Smooth muscle cell of the brain vasculature (primary cell): ENCODE data around the gene FPR3.
"Not testable (repeated sequence)": the region's sequence is repeated elsewhere in the genome, so short reads cannot be mapped to it uniquely, and the experiment has no call there.

ENCODE experiments used
- DNase-seq: peaks from one replicate; pipeline ENCODE4 v3.0.0-alpha.2; 2012; ENCODE audit warnings: low read depth, low spot score

Gene FPR3

DNA sequence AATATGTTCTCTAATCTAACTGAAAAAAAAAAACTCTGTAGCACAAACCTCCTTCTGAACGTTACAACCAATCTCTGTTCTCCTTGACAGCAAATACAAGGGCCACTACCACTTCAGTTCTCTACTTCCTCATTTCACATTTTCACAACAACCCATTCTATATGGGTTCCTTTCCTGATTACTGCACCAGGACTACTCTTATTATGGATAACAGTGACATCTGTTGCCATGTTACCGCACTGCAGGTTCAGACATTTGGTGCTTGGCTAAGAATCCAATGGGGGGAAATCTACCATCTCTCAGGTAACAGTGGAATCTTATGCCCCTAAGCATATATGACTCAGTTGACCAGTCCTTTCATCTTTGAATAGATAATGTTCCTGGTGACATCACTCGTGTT, 11.6 kb upstream of the FPR3 start:
- no peak for DNase-seq

DNA sequence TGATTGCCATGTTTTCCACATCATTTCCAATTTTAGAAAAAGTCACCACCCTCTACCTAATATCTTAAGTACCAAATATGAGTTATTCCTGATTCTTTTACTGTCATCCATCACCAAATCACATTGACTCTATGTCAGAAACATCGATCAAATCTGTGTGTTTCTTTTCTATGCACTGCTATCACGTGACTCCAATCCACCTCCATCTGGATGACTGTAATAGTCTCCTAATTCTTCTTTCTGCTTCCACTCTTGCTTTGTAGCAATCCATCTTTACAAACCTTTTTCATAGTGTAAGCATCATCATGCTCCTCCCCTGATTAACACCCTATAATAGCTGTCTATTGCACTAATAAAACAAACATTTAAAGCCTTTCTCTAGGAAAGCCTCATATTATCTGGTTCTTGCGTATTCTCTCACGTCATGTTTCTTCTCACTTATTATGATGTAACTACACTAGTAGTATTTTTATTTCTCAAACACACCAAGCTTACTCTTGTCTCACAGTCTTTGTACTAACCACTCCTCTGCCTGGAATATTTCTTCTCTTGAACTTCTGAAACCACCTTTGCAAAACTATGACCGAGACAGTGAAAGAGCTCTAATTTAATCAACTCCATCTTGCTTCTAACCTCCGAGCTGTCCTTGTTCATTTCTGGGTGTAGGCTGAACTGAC, 10.7 kb upstream of the FPR3 start:
- no peak for DNase-seq

GRCh38 chr19:51784922-51785690, 9.9 kb upstream of the FPR3 start:
- no peak for DNase-seq

- DNase-seq, result no peak
Measured at GRCh38 chr19:51786646-51787494, 8.1 kb upstream of the FPR3 start.

GRCh38 chr19:51788029-51788428, 6.9 kb upstream of the FPR3 start:
- no peak for DNase-seq

DNA sequence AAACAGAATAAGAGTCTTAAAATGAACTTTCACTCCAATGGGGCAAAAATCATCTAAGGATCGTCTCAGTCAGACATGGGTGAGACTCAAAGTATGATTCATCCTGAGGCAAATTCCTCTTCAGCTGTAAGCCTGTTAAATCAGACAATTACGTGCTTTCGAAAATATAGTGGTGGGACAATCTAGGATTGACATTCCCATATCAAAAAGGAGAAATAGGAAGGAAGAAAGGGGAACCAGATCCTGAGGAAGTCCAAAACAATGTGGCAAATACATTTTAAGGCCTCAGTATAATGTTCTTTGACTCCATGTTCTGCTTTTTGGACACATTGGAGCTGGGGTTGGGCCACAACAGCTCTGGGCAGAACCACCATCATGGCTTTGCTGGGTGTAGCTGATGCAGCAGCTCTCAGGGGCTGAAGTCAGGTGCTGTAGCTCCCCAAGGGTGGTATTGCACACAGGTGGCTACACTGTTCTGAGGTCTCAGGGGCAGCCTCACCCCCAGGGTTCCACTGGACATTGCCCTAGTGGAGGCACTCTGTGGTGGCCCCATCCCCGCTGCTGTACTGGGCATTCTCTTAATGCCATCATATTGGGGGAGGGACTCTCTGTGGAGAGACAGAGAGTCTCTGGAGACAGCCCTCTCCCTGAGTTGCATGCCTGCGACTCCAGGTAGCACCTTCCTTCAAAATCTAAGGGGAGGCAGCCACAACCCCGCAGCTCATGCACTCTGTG, 5.7 kb upstream of the FPR3 start:
- no peak for DNase-seq

GRCh38 chr19:51792932-51793331, 2.0 kb upstream of the FPR3 start:
- DNase-seq, result no peak

DNA sequence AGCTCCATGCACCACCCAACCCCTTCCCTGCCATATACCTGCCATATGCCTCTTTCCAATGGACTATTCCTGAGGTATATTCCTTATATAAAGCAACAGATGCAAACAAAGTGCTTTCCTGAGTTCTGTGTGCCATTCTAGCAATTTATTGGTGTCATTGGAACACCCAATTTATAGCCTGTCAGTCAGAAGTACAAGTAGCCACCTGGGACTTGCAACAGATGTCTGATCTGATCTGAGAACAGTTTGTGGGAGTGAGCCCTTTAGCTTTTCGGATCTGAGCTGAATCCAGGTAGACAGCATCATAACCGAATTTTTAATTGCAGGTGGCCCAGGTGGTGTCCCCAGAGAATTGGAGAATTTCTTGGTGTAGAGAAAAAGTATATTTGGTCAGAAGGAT, 963 bp upstream of the FPR3 start:
- no peak for DNase-seq

GRCh38 chr19:51796195-51796679, 1.3 kb downstream of the FPR3 start:
- no peak for DNase-seq

DNA sequence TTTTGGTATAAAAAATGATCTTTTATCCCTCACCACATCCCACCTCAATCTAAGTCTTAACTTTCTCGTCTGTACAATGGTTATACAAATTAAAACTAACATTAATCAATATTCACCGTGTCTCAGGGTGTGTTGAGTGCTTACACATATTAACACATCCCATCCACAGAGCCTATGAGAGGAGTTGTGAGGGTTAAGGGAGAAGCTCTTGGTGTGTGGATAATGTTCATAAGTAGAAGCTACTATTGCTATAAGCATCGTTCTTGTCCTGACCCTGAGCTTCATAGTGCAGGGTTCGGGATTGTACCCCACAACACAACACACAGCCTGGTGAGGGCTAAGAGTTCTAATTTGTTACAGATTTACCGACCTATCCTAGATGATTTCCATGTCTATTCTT, 2.5 kb downstream of the FPR3 start:
- no peak for DNase-seq

GRCh38 chr19:51798062-51798461, 3.1 kb downstream of the FPR3 start:
- DNase-seq, result no peak

DNA sequence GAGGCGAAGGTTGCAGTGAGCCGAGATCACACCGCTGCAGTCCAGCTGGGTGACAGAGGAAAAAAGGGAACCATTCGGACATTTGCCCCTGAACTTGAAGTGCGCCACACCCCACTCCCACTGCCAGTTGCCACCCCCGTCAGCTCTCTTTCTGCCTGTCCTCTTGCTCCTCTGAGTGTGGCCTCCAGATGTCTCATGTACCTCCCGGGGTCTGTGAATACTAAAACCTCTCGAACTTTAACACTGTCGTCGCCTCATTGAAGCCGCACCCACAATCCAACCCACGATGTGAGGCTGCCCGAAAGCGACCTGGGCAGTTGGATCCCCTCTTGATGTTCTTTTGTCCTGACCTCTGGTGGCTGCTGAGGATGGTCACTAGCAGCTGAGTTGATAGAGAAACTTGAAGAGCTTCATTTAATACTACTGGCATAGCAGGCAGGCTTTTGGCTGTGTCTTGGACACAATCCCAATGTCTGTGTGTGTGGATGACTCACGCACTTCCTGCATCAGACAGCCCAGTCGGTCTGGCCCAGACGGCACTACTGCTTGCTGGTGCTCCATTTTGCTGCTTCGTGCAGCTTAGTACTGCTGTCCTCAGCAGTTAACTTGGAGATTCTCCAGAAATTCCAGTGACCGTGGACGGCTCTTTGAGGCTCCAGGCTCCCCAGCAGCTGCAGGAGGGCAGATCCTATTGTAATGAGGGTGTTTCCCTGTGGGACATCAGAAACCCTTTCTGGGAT, 4.2 kb downstream of the FPR3 start:
- DNase-seq, result peak; percentile 93

DNA sequence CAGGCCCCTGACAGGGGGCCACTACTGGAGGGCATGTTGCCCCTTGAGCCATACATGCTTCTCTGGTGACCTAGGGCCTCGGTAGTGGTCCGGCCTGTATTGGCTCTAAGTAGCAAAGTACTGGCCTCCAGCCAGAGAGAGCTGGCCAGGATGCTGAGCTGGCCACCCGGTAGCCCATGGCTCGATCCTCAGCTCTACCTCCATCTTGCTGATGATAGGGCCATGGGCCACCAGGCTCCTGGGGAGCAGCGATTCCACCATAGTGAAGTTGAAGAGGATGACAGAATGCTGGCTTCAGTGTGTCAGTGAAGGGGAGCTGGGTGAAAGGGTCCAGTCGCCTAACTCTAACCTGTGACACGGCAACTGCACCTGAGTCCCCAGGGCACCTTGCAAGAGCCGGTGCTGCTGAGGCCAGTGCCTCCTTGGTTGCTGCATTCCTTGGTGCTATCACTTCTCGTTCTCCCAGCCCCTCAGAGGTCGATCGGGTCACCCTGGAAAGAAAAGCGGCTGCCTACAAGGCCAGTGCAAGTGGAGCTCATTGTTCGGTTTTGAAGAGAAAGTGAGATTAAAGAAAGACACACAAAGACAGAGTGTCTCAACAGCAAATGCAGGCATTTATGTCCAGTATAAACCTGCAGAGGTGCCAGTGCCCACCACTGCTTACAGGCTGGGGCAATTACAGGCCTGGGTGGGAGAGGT, 5.0 kb downstream of the FPR3 start:
- no peak for DNase-seq

DNA sequence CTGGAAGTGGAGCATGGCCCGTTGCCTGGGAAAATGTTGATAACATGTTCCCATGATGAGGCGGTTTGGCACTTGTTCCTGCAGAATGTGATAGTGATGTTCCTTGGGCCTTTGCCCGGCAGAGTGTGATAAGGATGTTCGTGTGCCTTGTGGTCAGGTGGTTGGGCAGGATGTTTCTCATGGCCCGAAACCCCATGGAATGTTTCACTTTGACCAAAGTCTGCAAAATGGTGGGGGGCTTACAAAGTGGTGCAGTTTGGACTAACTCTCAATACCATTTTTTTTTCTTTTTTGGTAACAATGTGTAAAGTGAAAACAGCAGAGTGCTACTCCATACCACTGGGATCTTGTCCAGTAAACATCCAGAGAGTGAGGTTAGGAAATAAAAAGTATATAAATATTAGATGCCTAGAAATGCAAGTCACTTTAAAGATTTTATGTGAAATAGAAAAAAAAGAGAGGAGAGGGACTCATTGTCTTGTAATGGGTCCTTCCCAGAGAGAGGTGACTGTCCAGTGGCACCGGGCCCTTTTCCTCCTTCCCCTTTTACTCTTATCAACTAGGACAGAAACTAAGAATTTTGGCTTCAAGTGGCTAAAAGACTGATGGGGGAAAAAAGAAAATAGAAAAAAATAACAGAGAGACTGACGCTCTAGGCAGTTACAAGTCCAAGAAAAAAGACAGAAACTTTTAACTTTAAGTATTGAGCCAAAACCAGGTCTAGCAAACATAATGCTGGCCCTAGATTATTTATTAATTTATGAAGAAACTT, 5.7 kb downstream of the FPR3 start:
- DNase-seq, result no peak

DNA sequence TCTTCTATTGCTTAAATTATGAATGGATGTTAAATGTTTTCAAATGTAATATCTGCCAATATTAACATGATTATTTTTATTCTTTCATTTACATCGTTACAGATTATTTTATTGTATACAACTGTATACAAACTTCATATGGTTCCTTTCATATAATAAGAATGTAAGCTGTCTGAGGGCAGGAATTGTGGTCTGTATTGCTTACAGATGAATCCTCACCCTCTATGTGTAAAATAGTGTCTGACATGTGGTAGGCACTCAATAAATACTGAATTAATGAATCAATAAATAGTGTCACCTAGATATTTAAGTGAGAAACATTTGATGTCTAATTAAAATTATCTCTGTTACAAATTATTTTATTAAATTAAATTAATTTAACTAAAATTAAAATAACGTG, 7.8 kb downstream of the FPR3 start:
- no peak for DNase-seq

DNA sequence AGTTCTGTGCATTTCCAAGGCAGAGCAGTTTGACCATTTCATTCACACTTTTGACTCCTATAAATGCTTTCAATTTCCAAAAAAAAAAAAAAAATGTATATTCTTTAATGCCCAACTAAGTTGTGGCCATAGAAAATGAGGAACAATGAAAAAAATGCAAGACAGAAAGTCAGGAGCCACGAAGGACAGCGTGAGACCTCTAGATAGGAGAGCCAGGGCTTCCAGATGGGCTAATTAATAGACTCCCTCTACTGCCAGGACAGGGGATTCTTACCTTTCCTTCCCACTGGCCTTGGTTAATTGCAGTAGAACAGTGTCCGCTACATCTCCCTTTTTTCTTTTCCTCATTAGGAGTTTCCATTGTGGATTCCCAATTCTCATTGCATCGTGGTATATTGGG, 8.6 kb downstream of the FPR3 start:
- no peak for DNase-seq

DNA sequence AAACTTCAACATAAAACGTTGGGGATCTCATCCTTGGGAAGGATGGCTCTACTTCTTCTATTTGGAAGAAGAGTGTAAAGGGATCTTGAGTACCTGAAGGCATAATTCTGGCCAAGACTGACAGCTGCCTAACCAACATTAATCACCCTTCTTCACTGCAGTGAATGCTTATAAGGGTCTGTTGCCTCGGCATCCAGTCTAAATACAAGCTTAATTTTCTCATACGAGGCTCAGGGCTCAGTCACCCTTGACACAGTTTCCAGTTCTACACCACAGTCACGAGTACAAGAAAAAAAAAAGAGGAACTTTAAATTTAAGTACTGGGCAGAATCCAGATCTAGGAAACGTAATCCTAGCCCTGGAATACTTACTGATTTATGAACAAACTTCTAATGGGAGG, 9.0 kb downstream of the FPR3 start:
- DNase-seq, result no peak

DNA sequence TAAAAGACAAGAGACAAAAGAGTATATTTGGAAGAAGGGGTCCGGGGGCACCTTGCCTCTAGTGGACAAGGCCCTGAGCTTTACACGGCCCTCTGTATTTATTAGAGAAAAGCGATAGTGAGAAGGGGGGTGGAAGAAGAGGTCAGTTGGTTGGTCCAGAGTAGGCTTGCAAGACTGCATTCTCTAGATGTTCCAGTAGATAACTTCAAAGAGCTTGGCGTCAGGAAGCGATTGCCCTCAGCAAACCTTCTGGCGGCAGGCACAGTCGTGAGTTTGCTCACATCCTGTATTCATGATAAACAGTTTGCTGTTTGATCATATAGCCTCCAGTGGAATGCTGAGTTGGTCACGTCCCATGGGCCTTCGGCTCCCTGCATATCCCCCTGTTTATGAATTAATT, 9.8 kb downstream of the FPR3 start:
- DNase-seq, result not testable (repeated sequence)

DNA sequence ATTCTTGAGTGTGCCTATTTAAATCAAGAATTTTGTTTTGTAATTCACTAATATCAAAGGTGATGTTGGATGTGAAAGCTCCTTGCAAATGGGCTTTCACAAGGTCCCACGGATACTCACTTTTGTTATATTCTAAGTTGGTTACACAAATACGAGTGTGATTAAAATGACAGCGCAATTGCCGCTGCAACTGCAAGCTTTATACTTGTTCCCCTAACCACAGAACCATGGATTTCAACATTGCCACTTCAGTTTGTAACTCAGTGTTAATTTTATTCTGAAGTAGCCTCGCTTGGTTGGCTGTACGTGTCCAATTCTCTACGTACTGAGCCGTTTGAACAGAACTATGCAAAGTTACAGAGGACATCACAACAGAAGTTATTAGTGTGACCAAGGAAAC, 10.4 kb downstream of the FPR3 start:
- not testable (repeated sequence) for DNase-seq

GRCh38 chr19:51806571-51806970, 11.6 kb downstream of the FPR3 start:
- not testable (repeated sequence) for DNase-seq
